NCI-H146 (cell line): ENCODE measurements around the gene LPP.

Experiments
- DNase-seq: peaks from one replicate; lab custom pipeline; 2025; lab: John Stamatoyannopoulos, UW

The LPP gene

DNA sequence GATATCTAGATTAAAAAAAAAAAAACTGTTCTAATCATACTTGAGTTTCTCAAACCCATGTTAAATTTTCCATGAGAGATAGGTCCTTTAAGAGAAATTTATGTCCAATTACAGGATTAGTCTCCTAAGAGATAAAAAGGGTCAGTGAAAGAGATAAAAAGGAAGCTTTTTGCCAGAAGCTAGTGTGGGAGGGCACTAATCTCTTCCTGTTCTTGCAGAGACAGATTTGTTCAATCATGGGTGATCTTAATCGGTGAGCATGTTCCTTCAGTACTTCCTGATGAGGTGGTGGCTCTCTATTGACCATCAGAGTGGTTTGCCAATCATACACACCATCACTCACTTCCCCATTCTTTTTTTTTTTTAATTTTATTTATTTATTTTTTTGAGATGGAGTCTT lies 16.9 kb upstream of the LPP start:
- DNase-seq, result no peak

DNA sequence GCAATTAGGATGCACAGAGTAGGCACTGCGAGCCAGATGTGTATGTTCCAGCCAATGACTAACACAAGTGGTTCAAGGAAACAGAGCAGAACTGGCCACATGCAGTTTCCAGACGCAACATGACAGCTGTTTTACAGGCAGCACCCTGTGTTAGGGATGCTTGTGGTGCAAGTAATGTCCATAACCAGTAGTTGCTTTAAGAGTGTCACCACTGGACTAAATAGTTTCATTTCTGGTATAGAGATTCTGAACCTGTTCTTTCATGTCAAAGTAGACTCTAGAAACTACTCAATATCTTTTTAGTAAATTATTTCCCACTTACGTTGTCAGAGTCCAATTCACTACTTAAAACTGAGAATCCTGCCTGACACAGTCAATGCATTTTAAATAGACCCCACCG lies 14.5 kb upstream of the LPP start:
- no peak for DNase-seq

DNA sequence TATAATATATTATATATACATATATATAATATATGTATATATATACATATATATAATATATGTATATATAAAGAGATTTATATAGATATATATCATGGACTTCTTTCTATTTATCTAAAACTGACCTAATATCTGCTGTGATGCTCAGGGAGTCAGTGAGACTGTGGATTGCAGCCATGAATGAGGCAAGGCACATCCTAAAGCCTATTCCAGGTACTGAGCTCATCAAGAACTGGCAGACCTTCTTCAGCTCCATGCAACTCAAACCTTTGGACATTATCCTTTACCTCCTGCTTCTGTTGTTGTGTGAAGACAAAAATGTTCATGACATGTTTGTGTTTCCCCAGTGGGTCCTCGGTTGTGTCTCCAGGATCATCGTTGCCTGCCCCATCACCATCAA lies 7.7 kb upstream of the LPP start:
- no peak for DNase-seq

DNA sequence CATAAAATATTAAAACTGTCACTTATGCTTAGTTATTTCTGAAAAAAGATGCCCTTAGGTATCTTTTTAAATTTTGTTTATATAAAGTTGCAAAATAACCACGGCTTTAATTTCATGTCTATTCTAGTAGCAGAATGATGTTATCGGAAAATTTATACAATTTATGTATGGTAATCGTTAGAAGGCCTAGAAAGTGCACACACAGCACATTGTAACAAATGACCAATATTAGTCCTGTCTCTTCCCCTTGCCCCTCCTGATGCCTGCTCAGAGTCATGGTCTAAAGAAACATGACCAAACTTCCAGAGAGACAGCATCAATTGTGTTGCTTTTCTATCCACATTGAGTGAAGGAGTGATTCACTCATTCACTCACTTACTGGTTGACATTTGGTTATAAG lies 6.2 kb upstream of the LPP start:
- no peak for DNase-seq

DNA sequence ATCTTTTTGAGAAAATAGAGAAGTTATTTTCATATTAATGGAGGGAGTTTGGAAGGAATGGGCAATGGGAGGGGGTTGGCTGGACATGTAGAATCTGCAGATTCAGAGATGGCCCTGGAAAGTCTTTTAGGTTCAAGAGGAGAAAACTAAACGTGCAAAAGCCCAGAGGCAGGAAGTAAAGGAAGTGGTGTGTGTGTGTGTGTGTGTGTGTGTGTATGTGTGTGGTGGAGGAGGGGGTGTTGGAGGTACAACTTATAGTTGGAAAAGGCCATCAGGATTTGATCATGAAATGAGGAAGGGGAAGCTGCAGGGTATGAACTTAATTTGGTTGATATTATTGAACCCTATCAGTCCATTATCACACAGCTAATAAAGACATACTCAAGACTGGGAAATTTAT lies 5.6 kb upstream of the LPP start:
- no peak for DNase-seq

DNA sequence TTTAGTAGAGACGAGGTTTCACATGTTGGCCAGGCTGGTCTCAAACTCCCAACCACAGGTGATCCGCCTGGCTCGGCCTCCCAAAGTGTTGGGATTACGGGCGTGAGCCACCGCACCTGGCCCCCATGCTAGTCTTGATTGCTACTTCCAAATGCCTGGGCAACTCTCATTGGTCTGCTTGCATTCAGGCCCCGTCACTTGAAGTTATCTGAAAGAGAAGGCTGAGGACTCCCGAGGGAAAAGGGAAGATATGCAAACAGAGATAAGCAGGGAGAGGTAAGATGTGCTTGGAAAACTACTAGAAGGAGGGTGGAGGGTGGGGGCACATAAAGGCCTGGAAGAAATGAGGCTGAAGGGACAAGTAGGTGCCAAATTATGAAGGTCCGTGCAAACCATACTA lies 4.4 kb upstream of the LPP start:
- DNase-seq, result no peak

DNA sequence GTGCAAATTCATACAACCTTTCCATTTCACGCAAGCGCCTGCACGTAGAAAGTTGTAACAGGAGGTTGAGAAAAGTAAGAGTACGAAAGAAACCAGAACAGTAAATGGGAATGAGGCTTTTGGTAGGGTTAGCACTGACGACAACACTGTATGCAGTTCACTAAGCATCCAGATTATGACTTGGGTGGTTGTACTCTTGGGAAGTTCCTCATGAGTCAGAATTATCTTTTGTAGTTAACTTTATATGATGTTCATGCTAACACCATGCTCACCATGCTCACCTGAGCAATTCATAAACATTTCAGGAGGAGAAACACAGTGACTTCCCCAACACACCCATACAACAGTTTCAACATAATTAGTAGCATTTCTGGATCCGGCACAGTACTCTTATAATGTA lies 3.0 kb upstream of the LPP start:
- no peak for DNase-seq

DNA sequence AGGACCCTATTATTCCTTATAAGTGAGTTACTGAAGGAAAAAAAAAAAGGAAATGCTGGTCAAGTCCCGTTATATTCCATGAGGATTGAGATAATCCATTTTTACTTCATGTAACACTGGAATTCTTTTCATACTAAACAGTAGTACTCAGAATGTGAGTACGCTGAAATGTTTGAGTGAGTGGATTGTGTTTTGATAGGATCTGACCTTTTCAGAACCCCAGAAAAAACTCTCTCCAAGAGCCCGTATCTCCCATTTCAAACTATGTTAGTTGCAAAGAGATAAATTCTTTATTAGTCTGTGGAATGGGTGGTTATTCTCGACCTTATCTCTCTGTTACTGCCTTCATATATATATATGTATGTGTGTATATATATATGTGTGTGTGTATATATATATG lies 2.5 kb upstream of the LPP start:
- DNase-seq, result no peak

DNA sequence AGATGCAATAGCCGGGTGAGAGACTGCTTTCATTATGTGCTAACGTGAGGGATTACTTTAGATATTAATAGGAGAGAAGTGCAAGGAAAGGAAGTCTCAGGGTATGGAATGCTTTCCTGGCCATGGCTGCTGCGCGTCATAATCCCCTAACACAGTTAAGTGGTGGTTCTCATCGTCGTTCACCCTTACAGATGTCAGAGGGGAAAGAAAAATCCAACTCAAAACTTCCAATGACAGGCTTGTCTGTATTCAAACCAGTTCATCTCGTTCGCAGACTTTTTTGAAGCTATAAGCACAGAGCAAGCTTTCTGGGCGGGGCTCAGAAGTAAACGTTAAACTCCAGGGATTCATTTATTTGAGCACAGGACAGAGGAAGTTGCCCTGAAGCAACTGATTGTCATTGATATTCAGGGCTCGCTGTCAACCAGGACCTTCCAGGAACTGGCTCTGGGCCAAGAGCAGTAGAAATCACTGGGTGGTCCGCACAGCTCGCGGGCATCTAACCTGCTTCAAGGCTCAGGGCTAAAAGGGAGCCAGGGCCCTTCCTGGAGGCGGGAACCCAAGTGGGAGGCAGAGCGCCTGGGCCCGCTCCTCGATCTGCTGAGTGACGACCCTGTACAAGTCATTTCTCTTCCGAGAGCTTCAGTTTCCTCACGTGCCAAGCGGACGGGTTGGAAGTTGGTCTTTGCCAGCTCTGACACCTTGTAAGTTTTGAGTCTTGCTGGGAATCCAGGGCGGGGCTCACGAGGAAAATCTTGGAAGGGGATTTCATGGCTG lies 1.1 kb upstream of the LPP start:
- peak; percentile 41 for DNase-seq

DNA sequence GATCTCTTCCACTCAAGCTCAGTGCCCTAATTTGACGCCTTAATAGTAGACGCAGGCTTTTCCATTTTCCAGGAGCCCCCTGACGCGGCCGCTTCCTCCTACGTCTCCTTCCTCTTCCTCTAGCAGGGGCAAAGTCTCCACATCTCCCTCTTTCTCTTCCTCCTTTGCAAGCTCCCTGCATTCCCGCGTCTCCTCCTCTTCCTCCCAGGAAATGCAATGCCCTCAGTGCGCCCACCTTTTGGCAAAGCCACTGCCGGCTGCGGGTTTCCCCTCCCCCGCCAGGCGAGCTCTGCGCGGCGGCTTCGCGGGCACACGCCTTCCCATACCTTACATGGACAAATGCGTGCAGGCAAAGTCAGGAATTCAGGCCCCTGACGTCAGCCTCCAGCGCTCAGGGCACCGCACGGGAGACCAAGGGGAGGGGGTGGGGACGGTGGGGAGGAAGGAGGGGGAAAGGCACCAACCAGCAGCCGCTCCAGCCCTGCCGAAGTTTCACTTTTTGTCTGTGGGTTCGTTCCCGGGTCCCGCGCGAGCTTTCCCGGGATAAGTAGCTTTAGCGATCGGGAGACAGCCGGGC lies 432 bp upstream of the LPP start:
- DNase-seq, result peak; percentile 76

DNA sequence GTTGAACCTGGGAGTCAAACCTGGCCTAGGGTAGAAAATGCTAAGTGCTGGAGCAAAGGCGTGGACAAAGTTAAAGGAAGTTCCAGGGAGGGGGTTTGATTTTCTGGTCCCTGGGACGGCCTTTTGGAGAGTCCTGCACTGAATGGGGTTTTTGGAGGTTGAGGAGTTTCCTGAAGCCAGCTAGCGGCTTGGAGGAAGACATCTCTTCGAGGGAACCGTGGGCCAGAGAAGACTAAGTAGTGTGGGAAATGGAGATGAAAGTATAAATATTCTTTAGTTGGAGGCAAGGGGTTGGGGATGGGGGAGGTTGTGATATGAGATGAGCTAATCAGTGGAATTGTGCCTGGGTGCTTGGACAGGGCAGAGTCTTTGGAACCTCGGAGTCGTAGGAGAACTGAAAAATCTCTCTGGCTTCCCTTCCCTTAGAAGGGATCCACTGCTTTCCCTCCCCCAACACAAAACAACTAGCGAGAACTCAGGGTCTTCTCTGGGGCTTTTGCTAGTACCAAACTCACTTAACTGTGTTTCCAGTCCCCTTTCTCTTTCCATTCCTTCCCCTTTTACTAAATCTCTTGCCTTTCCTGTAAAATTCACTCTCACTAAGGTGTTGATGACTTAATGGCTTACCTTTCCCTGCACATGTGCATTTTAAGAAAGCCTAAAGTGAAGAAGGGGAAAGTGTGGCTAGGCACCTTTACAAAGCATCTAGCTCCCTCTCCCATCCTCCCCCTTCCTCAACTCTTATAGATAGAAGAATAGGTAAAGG lies 1.0 kb downstream of the LPP start:
- no peak for DNase-seq

DNA sequence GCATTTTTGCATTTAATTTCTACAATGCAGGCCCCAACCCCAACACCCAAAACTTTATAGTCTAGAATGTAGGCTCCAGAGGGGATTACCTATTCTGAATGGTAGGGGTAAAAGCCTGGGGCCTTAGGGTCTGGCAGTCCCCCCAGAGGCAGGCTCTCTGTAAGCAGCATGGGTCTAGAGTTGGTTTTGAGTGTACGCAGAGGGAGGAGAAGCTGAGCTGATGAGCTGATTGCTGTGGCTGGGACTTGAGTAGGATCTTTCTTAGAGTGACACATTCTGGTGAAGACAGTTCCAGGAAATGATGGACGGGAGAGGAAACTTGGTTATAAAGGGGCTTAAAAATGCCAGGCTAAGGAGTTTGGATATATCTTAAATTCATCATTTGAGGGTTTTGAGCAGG lies 2.1 kb downstream of the LPP start:
- no peak for DNase-seq

DNA sequence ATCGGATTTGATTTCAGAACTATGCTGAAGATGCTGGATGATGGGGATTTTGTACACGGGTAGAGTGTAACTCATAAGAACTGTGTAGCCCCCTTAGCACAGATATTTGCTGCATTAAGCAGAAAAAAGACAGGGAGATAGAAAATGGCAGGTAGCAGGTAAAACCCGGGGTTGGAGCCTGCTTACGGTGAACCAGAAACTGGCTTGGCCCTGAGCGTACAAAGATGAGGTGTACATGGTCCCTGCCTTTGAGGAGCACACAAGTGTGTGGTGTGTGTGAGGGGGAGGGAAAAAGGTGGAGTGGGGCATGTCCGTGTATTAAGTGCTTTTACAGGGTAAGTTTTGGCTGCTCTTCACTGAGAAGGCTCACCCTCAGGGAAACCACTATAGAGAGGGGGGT lies 3.5 kb downstream of the LPP start:
- DNase-seq, result no peak

DNA sequence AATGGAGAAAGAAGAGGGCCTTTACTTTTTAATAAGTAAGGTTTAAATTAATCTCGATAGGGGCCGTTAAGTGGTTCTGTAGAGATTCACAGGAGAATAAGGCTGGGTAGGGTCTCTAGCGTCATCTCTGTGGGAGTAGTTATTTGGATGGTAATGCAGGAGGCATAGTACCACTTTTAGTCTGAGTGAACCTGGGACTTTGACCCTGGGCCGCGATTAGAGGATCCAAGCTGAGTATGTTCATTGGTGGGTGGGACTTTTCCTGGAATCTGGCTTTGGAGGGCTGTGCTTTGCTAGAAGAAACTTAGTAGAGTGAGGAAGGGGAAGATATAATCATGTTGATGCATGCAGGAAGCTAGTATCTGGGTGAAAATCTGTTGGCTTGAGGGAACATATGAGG lies 4.0 kb downstream of the LPP start:
- no peak for DNase-seq

DNA sequence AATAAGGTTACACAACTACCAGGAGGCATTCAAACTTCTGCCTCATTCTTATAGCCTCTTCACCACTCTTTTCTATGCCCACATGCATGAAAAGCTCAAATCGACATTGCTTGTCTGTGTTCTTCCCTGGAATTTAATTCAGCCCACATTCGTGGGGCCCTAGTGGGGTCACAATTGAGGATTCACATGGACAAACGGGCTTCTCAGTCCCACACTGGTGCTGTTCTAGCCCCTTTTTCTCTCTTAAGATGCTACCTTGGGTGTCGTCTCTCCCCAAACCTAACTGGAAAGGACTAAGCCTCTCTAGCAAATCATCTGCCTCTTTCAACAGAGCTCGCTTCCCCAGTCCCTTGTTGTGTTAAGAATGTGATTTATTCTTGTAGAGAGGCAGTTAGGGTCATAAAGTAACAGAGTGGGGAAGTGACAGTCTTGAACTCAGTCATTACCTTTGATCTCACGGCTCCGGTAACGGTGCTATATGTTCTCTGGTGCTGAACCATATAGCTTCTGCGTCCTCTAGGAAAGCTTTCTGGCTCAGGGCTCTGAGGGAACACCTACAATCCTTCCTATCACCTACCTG lies 4.9 kb downstream of the LPP start:
- no peak for DNase-seq

DNA sequence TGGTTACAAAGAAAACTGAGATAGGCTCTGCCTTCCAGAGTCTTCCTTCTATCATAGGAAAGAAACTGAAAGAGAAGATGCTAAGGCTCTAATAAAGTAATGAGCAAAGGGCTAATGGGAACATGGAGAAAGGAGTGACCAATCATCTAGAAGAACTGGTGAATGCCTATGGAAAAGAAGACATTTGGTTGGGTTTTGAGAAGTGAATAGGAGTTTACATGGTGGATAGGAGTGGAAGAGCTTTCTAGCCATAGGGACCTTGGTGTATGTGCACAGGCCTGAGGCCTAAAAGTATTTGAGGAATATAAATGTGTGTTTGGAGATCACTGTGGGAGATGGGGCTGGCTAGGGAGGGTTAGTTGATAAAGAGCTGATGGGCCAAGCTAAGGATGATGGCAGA lies 6.8 kb downstream of the LPP start:
- DNase-seq, result no peak

DNA sequence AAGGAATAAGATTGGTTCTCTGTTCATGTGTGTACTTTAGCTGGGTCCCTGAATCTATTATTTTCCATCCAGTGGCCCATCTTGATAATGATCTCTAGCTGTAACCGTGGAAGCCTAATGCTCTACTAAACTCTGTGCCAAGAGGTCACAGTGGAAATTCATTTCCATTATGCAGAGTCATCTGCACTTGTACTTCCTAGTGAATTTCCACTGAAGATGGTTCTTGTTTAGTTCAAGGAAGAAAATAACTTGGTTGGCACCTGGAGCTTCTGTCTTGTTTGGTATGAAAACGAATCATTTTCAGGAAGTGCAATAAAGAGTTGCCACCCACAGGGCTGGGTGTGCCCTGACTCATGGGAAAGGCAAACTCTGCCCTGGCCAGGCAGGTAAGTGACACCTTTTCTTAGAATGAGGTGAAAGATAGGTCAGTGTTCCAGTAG lies 10.3 kb downstream of the LPP start:
- DNase-seq, result no peak

DNA sequence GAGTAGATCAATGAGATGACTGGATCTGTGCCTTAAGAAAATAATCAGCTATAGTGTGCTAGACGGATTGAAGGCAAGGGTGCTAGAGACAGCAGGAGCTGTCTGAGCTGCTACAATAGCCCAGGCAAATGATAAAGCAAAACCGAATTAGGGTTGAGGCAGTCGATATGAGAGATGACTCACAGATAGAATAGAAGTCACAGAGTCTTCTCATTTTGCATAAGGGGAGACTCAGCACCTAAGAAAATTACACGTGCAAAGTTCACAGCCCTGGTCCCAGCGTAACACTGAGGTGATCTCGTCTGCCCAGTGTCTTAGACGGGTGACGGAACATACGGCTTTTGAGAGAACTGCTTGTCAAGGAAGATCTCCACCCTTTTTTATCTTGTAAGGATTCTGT lies 11.6 kb downstream of the LPP start:
- DNase-seq, result no peak

DNA sequence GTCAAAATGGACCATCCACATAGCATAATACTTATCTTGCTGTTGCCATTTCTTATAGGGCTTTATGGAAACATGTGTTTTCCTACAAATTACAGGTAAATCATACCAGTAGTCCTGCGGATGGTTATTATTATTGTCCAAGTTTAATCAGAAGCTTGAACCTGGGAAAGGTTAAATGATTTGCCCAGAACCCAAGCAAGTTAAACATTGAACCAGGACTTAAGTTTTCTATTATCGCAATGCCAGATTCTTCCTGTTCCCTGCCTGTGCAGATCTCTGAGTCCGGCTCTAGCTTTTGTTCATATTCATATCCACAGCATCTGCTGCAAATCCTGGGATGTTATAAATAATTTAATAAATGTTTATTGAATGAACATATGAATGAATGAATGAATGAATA lies 12.5 kb downstream of the LPP start:
- no peak for DNase-seq

DNA sequence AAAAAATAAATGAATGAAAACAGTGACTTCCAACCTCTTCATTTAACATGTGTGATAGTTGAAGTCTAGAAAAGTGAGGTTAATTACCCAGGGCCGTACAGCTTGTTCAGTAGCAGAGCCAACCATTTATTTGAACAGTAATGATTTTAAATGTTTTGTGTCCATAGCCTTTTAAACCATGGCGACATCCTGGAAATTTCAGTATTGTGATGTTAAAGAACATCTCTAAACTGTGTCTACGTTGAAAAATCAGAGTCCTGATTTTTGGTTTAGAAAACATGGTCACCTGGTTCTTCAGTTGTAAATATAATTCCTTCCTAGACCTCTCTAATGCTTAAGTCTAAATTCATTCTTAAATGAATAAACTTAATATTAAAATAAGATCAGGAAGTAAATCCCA lies 14.2 kb downstream of the LPP start:
- no peak for DNase-seq

DNA sequence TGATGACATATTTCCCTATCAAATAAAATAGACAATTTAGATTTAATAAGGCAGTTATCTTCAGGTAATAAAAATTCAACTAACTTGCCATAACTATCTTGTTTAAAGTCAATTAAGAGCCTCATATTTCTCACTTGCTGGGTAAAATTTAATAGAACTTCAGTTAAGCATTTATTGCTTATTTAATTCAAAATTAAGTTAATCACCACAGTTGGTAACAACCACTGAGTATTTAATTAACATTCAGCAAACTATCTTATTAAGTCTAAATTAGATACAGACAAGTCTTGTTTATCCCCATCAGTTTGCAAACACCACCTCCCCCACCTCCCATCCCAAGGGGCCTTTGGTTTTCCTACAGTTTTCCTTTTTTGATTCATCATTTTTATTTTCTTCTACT lies 14.7 kb downstream of the LPP start:
- DNase-seq, result no peak

DNA sequence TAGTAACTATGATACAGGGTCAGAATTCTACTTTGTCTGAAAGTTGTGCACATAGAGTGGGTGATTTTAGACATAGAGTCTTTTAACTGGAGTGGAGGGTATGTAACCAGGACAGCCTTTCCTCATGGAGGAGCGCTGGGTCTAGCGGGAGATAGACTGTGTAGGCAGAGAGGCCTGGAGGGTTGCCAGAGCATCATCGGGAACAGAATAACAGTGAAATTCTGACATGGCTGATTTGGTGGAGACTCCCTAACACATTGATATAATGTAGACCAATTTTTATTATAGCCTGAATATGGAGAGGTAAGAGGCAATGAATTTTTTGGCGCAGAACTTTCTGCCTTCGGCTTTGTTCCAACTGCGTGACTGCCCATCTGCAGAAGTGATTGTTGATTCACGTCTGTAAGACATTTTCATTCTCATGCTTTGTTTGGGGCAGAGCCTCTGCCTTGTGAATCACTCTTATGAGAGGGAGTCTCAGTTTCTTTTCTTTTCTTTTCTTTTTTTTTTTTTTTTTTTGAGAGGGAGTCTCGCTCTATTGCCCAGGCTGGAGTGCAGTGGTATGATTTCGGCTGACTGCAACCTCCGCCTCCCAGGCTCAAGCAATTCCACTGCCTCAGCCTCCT lies 16.0 kb downstream of the LPP start:
- no peak for DNase-seq
